ENCODE data around the gene MAMSTR. TPM values are rescaled to one million over a fixed set of nuclear protein-coding genes. Genes with fewer than 3 reads are reported as not detected.
A peak's percentile ranks its signal among the peaks of the same experiment; 100 is the strongest.
"Not testable (repeated sequence)": the region's sequence is repeated elsewhere in the genome, so short reads cannot be mapped to it uniquely, and the experiment has no call there.

MAMSTR gene, protein sequence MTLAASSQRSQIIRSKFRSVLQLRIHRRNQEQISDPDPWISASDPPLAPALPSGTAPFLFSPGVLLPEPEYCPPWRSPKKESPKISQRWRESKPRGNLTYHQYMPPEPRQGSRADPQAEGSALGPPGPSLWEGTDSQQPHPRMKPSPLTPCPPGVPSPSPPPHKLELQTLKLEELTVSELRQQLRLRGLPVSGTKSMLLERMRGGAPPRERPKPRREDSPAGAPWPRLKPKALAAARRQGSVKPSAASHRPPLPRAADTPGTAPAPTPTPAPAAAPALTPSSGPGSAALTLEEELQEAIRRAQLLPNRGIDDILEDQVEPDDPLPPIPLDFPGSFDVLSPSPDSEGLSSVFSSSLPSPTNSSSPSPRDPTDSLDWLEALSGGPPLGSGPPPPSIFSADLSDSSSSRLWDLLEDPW
- total RNA-seq: 1 to 10 TPM in 3 of 4 donors, under 1 TPM in 1; 0.99 to 2.9 (median 1.8) TPM

DNA sequence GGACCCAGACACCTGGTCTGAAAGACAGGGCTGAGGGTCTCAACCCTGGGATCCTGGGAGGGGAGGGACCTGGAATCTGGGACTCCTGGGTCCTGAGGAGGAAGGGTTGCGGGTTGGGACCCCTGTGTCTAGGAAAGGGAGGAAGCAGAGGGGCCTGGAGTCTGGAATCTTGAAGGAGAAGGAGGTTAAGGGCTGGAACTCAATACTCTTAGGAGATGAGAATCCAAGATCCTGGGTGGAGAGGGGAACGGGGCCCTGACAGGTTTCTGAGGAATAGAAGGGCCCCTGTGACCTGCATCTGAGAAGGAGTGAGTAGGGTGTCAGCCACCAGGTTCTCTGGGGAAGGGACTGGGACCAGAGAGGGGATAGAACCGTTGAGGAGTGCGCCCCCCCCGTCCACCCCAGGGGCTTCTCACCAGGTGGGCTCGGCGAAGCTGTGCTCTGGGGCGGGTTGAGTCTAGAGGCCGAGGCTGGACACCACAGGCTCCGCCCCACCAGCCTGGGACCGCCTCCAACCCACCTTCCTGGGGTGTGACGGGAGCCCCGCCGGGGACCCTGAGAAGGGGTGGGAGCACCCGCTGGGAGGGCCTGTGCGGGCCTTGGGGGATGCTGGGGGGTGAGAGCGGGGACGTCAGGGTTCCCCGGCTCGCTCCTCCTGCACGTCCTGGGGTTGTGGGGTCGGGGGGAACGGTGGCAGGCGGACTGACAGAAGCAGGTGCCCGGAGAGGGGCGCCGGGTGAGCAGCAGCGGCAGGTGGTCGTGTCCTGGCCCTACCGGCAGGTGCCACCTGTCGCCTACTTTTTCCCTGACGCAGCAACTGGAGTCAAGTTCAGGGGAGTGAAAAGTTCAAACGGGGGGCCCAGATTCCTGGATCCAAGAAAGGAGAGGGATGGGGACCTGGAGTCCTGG lies at the start of gene MAMSTR:
Gene MAMSTR, minus strand, starts transcription at position 463 of the 909 bp plus-strand sequence. CDS start 694 bp downstream, outside the sequence.
- no peak for TF ChIP-seq EP300 (IDR thresholded peaks at IDR 0.05)
- TF ChIP-seq POLR2AphosphoS5 (IDR thresholded peaks at IDR 0.05): peak in 1 of 2 donors; percentile 13
- TF ChIP-seq, protein P1, sequence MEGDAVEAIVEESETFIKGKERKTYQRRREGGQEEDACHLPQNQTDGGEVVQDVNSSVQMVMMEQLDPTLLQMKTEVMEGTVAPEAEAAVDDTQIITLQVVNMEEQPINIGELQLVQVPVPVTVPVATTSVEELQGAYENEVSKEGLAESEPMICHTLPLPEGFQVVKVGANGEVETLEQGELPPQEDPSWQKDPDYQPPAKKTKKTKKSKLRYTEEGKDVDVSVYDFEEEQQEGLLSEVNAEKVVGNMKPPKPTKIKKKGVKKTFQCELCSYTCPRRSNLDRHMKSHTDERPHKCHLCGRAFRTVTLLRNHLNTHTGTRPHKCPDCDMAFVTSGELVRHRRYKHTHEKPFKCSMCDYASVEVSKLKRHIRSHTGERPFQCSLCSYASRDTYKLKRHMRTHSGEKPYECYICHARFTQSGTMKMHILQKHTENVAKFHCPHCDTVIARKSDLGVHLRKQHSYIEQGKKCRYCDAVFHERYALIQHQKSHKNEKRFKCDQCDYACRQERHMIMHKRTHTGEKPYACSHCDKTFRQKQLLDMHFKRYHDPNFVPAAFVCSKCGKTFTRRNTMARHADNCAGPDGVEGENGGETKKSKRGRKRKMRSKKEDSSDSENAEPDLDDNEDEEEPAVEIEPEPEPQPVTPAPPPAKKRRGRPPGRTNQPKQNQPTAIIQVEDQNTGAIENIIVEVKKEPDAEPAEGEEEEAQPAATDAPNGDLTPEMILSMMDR (IDR thresholded peaks at IDR 0.05): no peak
- TF ChIP-seq POLR2A (IDR thresholded peaks at IDR 0.05; ENCODE audit: low read depth): no peak
- no peaks in the 10 kb centered on the region for H3K27me3 ChIP-seq
- peak within 1 kb of the TSS; percentile 87 to 94 (median 88) for H3K27ac ChIP-seq (replicated peaks in 1 of 4)
- 75% methylated on average over 33 of the region's 33 CpGs for WGBS
- peaks cover 59 to 69% (median 67%) of the 10 kb centered on the region in 4 donors for H3K4me1 ChIP-seq
- H3K9me3 ChIP-seq: no peaks in the 10 kb centered on the region
- DNase-seq (ENCODE audit: extremely low spot score): no peak
- peaks cover 0 to 31% (median 7%) of the 10 kb centered on the region in 4 donors for H3K36me3 ChIP-seq
- intact Hi-C loops (cut with DNase I): no loop called here
- H3K4me3 ChIP-seq: peak within 1 kb of the TSS; percentile 57 to 65 (median 60)

DNA sequence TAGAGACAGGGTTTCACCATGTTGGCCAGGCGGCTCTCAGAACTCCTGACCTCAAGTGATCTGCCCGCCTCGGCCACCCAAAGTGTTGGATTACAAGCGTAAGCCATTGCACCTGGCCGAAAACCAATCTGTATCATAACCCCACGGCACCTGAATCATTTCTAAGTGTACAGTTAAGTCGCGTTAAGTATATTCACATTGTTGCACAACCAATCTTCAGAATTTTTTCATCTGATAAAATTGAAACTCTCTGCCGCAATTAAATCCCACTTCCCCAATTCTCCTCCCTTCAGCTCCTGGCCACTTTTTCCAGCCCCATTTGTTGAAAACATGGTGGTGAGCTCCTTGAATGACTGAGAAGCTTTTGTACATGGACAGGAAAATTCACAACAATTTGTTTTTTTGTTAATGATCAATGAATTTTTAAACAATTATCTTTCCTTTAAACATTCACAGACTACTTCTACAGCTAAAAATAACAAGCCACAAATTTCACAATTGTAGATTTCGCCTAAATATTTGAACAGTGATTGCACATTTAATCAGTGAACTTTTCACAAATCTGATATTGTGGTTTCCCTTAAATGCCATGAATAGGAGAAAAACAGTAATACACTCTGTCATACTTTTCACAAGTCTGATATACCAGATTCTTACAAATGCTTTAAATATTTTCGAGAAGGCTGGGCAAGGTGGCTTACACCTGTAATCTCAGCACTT lies 49.6 kb upstream of the MAMSTR start:
- 75% methylated on average over 11 of the region's 11 CpGs for WGBS
- Histone ChIP-seq H3K4me1 (no peaks in the 10 kb centered on the region), H3K27me3 (peaks cover 0 to 35% (median 0%) of the 10 kb centered on the region in 4 donors), H3K27ac (replicated peaks in 1 of 4) (no peak overlapping the region), H3K9me3 (no peaks in the 10 kb centered on the region), H3K4me3 (no peak overlapping the region), H3K36me3 (no peaks in the 10 kb centered on the region)
- intact Hi-C loops (cut with DNase I): no loop called here
- no peak for TF ChIP-seq POLR2AphosphoS5 (IDR thresholded peaks at IDR 0.05)
- TF ChIP-seq POLR2A (IDR thresholded peaks at IDR 0.05; ENCODE audit: low read depth): no peak
- TF ChIP-seq EP300 (IDR thresholded peaks at IDR 0.05): no peak
- TF ChIP-seq, protein P1 (IDR thresholded peaks at IDR 0.05): no peak
- DNase-seq (ENCODE audit: extremely low spot score): no peak

DNA sequence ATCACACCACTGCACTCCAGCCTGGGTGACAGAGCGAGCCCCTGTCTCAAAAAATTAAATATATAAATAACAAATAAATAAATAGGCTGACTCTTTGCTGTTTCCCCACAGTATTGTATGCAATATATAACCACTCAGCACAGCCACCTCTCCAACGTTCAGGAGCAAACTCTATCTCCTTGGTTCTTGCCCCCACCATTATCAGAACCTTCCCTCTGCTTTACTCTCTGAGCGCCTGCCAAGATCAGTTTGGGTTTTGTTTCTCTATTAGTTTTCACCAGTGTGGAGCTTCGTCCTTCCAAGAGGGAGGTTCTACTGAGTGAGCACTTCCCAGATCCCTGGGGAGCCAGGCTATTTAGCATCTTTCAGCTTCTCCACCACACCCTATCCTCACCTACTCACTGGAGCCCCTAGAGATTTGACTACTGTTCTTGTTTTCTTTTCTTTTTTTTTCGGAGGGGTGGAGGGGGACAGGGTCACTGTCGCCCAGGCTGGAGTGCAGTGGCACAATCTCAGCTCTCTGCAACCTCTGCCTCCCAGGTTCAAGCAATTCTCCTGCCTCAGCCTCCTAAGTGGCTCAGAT lies 48.7 kb upstream of the MAMSTR start:
- H3K4me3 ChIP-seq; H3K9me3 ChIP-seq; H3K4me1 ChIP-seq; H3K36me3 ChIP-seq; H3K27ac ChIP-seq (replicated peaks in 1 of 4); DNase-seq (ENCODE audit: extremely low spot score); intact Hi-C loops (cut with DNase I): not testable (repeated sequence)
- H3K27me3 ChIP-seq: peaks cover 0 to 35% (median 0%) of the 10 kb centered on the region in 4 donors
- 46% methylated on average over 6 of the region's 6 CpGs for WGBS

DNA sequence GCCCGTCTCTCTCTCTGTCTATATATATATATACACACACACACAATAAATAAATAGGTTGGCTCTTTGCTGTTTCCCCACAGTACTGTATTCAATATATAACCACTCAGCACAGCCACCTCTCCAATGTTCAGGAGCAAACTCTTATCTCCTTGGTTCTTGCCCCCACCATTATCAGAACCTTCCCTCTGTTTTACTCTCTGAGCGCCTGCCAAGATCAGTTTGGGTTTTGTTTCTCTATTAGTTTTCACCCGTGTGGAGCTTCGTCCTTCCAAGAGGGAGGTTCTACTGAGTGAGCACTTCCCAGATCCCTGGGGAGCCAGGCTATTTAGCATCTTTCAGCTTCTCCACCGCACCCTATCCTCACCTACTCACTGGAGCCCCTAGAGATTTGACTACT lies 46.3 kb upstream of the MAMSTR start:
- 33% methylated on average over 5 of the region's 5 CpGs for WGBS
- H3K4me3 ChIP-seq; H3K27ac ChIP-seq (replicated peaks in 1 of 4); H3K9me3 ChIP-seq; H3K4me1 ChIP-seq; DNase-seq (ENCODE audit: extremely low spot score); intact Hi-C loops (cut with DNase I); H3K36me3 ChIP-seq: not testable (repeated sequence)
- H3K27me3 ChIP-seq: peaks cover 0 to 31% (median 0%) of the 10 kb centered on the region in 4 donors

DNA sequence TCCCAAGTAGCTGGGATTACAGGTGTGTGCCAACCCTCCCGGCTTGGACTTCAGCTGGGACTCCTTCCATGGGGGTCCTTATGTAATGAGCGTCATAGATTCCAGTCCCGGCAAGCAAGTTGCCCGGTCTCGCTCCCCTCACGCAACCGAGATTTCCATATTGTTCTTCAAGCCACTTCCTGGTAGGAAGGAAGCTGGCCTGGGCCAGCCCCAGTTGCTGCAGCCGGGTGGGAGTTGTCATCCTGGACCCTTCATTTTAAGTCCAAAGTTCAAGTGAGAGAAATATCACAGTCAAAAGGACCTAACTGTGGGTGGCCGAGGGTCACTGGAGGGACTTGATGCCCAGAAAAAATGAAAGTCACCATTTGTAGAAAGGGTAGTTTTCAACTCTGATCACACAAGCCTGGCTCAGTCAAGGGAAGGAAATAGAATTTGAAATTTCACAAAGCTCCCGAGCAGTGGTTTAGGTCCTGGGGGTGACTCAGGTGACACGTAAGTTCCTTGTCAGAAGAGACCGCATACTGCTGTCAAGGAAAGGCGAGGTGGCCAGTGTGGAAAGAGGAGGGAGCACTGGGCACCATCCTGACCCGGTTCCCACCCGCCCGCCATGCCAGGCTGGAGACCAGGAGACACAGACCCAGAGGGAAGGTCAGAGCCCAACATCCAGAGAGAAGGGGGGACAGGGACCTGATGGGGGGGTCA lies 41.1 kb upstream of the MAMSTR start:
- Histone ChIP-seq H3K27ac (replicated peaks in 1 of 4) (peak overlapping the region in 2 of 4 donors; percentile 38 to 53), H3K4me1 (peaks cover 0 to 5% (median 2%) of the 10 kb centered on the region in 4 donors), H3K36me3 (no peaks in the 10 kb centered on the region), H3K9me3 (no peaks in the 10 kb centered on the region), H3K27me3 (peaks cover 0 to 19% (median 0%) of the 10 kb centered on the region in 4 donors), H3K4me3 (no peak overlapping the region)
- intact Hi-C loops (cut with DNase I): no loop called here
- no peak for TF ChIP-seq EP300 (IDR thresholded peaks at IDR 0.05)
- TF ChIP-seq, protein P1 (IDR thresholded peaks at IDR 0.05): no peak
- no peak for TF ChIP-seq POLR2A (IDR thresholded peaks at IDR 0.05; ENCODE audit: low read depth)
- no peak for TF ChIP-seq POLR2AphosphoS5 (IDR thresholded peaks at IDR 0.05)
- no peak for DNase-seq (ENCODE audit: extremely low spot score)
- WGBS: 65% methylated on average over 15 of the region's 16 CpGs
